ENCODE results near the gene SIRT7. TPM values are rescaled to one million over a fixed set of nuclear protein-coding genes. Genes with fewer than 3 reads are reported as not detected.

SIRT7 gene
- total and polyA plus RNA-seq, 2 donors (not counting 3 experiments of a cell fraction or from before 2014, with no cell fraction given) = 11.6 to 28.8 TPM

GRCh38 chr17:81891303-81891552 is 26.7 kb downstream of the SIRT7 start:
- Histone ChIP-seq H3K4me1 (ENCODE audit: control insufficient read depth, extremely low read depth, insufficient read depth, low read length) (peaks cover 13% of the 10 kb centered on the region), H3K9me1 (replicated peaks; ENCODE audit: control insufficient read depth, extremely low read depth, insufficient read depth, low read length) (no peaks in the 10 kb centered on the region), H3K9ac (replicated peaks; ENCODE audit: extremely low read depth, insufficient read depth, low read length) (peak overlapping the region; percentile 84), H3K79me2 (ENCODE audit: control insufficient read depth, insufficient read depth, low read length) (peaks cover 51% of the 10 kb centered on the region), H3K9me3 (replicated peaks; ENCODE audit: control insufficient read depth, insufficient read depth, low read length) (no peaks in the 10 kb centered on the region), H3K4me2 (ENCODE audit: insufficient read depth, low read length) (no peak overlapping the region), H3K4me3 (replicated peaks in 1 of 3; ENCODE audit: insufficient read depth in 1 of 3, low read depth in 1 of 3, low read length in 3 of 3) (peak overlapping the region; percentile 76 to 96 (median 77)), H4K20me1 (replicated peaks; ENCODE audit: control insufficient read depth, extremely low read depth, insufficient read depth, low read length) (no peaks in the 10 kb centered on the region), H3K27me3 (ENCODE audit: control insufficient read depth in 2 of 2, insufficient read depth in 2 of 2, low read length in 2 of 2) (no peaks in the 10 kb centered on the region), H3K27ac (ENCODE audit: insufficient read depth, low read depth, low read length) (peak overlapping the region; percentile 73), H3K36me3 (ENCODE audit: control insufficient read depth in 2 of 2, extremely low read depth in 1 of 2, insufficient read depth in 2 of 2, low read length in 2 of 2) (peaks cover 25 to 33% of the 10 kb centered on the region in 2 experiments), H2AFZ (ENCODE audit: low read depth, low read length) (no peak overlapping the region)
- FAIRE-seq = no peak
- CTCF ChIA-PET = interaction anchor here (2.5 kb wide), 1 partner anchor 21 kb away, joined by 10 read pairs; the partner anchor contains the start of gene ARHGDIA
- intact Hi-C loops (cut with micrococcal nuclease) (loop anchor here (1.0 to 2.0 kb wide), 3 partner anchors 20 to 31 kb away; partner anchors contain the start of genes ARHGDIA, P4HB and PCYT2), dilution Hi-C loops (cut with MboI; ENCODE audit: extremely low pct_ligation_motif_present, low sequenced_read_pairs) (no loop called here)
- no peak for TF ChIP-seq MYC (IDR thresholded peaks at IDR 0.05; ENCODE audit: low read depth, low read length)
- TF ChIP-seq CTCF (IDR thresholded peaks at IDR 0.05; ENCODE audit: extremely low read depth in 1 of 2, insufficient read depth in 1 of 2, low read depth in 1 of 2, low read length in 2 of 2) = no peak
- no peak for TF ChIP-seq JUN (IDR thresholded peaks at IDR 0.05; ENCODE audit: borderline replicate concordance, insufficient read depth, insufficient read length, low read depth)
- no peak for TF ChIP-seq EZH2 (IDR thresholded peaks at IDR 0.05; ENCODE audit: borderline replicate concordance, low read depth, low read length, severe bottlenecking)
- no peak for TF ChIP-seq GATA2 (IDR thresholded peaks at IDR 0.05; ENCODE audit: insufficient read depth, insufficient read length, low read depth, low read length)
- no peak for TF ChIP-seq FOS (IDR thresholded peaks at IDR 0.05; ENCODE audit: borderline replicate concordance, insufficient read depth, low read length)
- TF ChIP-seq POLR2AphosphoS5 (IDR thresholded peaks at IDR 0.05; ENCODE audit: insufficient read depth, low read depth, low read length) = no peak
- no peak for TF ChIP-seq POLR2A (IDR thresholded peaks at IDR 0.05; ENCODE audit: low read depth, low read length)
- no peak for TF ChIP-seq MAX (IDR thresholded peaks at IDR 0.05; ENCODE audit: insufficient read depth, insufficient read length)
- BruUV-seq (replicated peaks) = no TSS peak
- POLR2A ChIA-PET = no interaction called here
- no peak for DNase-seq (ENCODE audit: low read depth, low spot score)
